Measurements from ENCODE around the gene RAB18.
"Not testable (repeated sequence)": the region's sequence is repeated elsewhere in the genome, so short reads cannot be mapped to it uniquely, and the experiment has no call there.

RAB18 gene

GRCh38 chr10:27558612-27559020, 54.5 kb downstream of the RAB18 start:
- DNase-seq, result peak; percentile 40

- DNase-seq, result no peak
Observed at GRCh38 chr10:27561334-27561733, 57.2 kb downstream of the RAB18 start.

GRCh38 chr10:27564398-27564797, 60.3 kb downstream of the RAB18 start:
- no peak for DNase-seq

GRCh38 chr10:27564880-27565279, 60.8 kb downstream of the RAB18 start:
- DNase-seq, result no peak

- no peak for DNase-seq
Observed at GRCh38 chr10:27568196-27569175, 64.4 kb downstream of the RAB18 start.

- no peak for DNase-seq
Observed at GRCh38 chr10:27569946-27570345, 65.8 kb downstream of the RAB18 start.

GRCh38 chr10:27577038-27577437, 72.9 kb downstream of the RAB18 start:
- not testable (repeated sequence) for DNase-seq

GRCh38 chr10:27578316-27578715, 74.2 kb downstream of the RAB18 start:
- no peak for DNase-seq

- no peak for DNase-seq
Observed at GRCh38 chr10:27581225-27581624, 77.1 kb downstream of the RAB18 start.

GRCh38 chr10:27584302-27584701, 80.2 kb downstream of the RAB18 start:
- DNase-seq, result no peak
